IgD-negative memory B cell (primary cell): ENCODE results near the gene SND1. TPM values are rescaled to one million over a fixed set of nuclear protein-coding genes. Genes with fewer than 3 reads are reported as not detected.

ENCODE experiments used
- H3K27ac Mint-ChIP-seq, 3 donors: one replicate each; pipeline ENCODE4 v1.8.0; 2020 to 2022; ENCODE audit warnings: mild to moderate bottlenecking in 3 of 3, mixed read lengths in 3 of 3, moderate library complexity in 1 of 3
- H3K27me3 Mint-ChIP-seq: one replicate; pipeline ENCODE4 v1.8.0; 2021; ENCODE audit warnings: mixed read lengths
- H3K36me3 Mint-ChIP-seq: one replicate; pipeline ENCODE4 v1.8.0; 2020; ENCODE audit warnings: mild to moderate bottlenecking, mixed read lengths
- H3K4me1 Mint-ChIP-seq, 3 donors: one replicate each; pipeline ENCODE4 v1.8.0; 2020 to 2022; ENCODE audit warnings: mixed read lengths in 3 of 3, mild to moderate bottlenecking in 1 of 3
- H3K4me3 Mint-ChIP-seq, 4 donors: one replicate each; pipeline ENCODE4 v1.8.0; 2020 to 2022; ENCODE audit warnings: mild to moderate bottlenecking in 4 of 4, mixed read lengths in 4 of 4, moderate library complexity in 3 of 4
- H3K9me3 Mint-ChIP-seq, 3 donors: one replicate each; pipeline ENCODE4 v1.8.0; 2020 to 2021; ENCODE audit warnings: mixed read lengths in 3 of 3, mild to moderate bottlenecking in 1 of 3
- polyA plus RNA-seq: library from polyadenylated mRNA; unstranded; fragments of 300-500 nt; fragmentation: Illumina TruSeq; gene quantifications from one replicate; pipeline ENCODE4 v1.2.3, GENCODE V29; 2021

Gene SND1
- polyA plus RNA-seq, 1 donor from 2014 or later: 138 TPM

DNA sequence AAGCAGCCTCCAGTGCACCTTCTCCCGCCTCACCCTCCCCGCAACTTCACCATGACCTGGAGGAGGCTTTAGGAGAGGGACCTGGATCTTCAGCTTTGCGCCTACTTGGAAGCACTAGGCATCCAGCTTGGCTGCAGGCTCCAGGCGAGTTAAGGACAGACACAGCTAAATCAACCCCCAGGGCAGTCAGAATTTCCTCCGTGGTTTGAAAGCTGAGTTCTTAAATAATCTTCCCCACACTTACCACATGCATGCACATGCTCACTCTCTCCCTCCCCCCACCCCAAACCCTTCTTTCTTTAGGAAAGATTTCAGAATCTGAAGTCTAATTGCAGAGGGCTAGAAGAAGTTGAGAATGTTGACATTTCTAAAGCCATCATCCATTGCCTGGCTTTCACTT lies 416.0 kb downstream of the SND1 start:
- no peaks in the 10 kb centered on the region for H3K9me3 Mint-ChIP-seq
- H3K4me3 Mint-ChIP-seq: no peak overlapping the region

DNA sequence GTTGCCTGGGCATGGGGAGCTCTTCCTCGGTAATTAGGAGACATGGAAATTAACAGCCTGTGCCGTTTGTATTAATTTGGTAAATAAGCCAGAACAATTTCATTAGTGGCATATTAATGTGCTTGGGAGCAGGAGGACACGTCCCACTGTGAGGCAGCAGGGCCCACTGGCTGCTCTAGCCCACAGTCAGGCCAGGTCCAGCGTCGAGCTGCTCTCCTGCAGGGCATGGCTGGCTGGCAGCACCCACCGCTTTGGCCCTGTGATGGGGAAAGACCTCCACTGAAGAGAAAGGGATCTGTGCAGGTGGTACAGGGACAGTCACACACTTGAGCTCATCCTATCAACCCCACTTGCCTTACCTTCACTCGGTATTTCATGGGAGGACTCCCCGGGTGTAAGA lies 416.8 kb downstream of the SND1 start:
- no peaks in the 10 kb centered on the region for H3K27me3 Mint-ChIP-seq
- H3K4me3 Mint-ChIP-seq: no peak overlapping the region
- H3K27ac Mint-ChIP-seq: no peak overlapping the region
- H3K4me1 Mint-ChIP-seq: peaks cover 0 to 5% (median 3%) of the 10 kb centered on the region in 3 donors
- H3K9me3 Mint-ChIP-seq: no peaks in the 10 kb centered on the region
- H3K36me3 Mint-ChIP-seq: peaks cover 3% of the 10 kb centered on the region

More for the DNA sequence above, 416.0 kb downstream of the SND1 start:
- Mint-ChIP-seq H3K4me1 (peaks cover 0 to 6% (median 5%) of the 10 kb centered on the region in 3 donors), H3K36me3 (peaks cover 3% of the 10 kb centered on the region), H3K27ac (no peak overlapping the region), H3K27me3 (no peaks in the 10 kb centered on the region)

DNA sequence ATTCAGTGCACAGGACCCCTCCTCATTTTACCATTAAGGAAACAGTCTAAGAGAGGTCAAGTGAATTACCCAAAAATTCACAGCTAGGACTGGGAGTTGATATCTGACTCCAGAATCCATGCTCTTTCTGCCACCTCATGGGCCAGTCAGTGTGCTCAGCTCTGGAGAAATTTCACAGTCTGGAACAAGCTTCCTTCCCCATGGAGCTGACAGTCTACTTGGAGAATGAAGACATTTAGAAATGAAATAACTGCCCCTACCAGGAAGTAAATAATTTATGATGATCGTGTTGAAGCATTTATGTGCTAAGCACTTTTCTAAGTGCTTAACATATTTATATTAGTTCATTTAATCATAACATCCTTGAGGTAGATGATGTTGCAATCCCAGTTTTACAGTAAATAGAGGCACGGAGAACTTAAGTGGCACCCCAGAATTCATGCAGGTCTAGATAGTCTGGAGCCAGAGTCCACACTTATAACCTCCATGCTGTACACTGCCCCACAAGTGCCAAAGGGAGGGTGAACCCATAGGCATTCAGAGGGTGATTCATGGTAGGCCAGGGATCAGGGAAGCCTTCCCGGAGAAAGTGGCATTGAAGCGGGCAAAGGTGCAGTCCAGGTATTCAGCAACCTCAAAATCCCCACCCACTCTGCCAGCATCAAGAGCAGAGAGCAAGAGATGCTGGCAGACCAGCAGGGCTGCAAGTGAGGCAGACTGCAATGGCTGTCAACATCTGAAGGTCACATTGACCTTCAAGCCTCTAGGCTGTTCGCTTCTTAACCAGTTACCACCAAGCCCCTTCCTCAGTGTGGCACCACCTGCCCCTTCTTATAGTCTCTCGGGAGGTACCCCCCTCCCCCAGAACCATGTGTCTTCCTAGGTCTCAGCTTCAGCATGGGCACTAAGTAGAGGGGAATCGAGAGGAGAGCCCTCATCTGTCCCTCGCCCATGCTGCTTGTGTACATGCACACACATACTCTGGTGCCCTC lies 417.7 kb downstream of the SND1 start:
- peaks cover 0 to 3% (median 3%) of the 10 kb centered on the region in 3 donors for H3K4me1 Mint-ChIP-seq

DNA sequence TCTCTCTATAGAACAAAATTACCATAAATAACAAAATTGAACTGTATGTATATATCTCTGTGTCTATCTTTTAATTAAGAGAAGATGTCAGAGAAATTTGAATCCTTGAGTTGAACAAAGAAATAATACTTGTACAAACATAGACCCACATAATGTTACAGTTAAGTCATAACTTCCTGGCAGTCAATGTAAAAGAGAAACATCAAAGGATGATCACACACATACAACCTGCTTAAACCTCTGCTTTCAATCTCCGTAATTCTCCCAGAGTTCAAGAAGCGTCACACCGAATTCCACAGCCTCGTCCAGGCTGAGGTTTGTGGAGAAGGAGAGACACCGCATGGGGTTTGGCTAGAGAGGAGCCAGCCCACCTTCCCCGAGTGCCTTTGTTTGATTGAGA lies 419.4 kb downstream of the SND1 start:
- H3K4me1 Mint-ChIP-seq: peaks cover 0 to 3% (median 2%) of the 10 kb centered on the region in 3 donors
- H3K4me3 Mint-ChIP-seq: no peak overlapping the region
- no peaks in the 10 kb centered on the region for H3K36me3 Mint-ChIP-seq
- peak overlapping the region in 2 of 3 donors; percentile 43 to 46 for H3K27ac Mint-ChIP-seq
- H3K27me3 Mint-ChIP-seq: no peaks in the 10 kb centered on the region
- no peaks in the 10 kb centered on the region for H3K9me3 Mint-ChIP-seq

More for the DNA sequence above, 417.7 kb downstream of the SND1 start:
- peaks cover 3% of the 10 kb centered on the region for H3K36me3 Mint-ChIP-seq
- no peaks in the 10 kb centered on the region for H3K9me3 Mint-ChIP-seq
- no peak overlapping the region for H3K4me3 Mint-ChIP-seq
- H3K27ac Mint-ChIP-seq: no peak overlapping the region
- no peaks in the 10 kb centered on the region for H3K27me3 Mint-ChIP-seq

DNA sequence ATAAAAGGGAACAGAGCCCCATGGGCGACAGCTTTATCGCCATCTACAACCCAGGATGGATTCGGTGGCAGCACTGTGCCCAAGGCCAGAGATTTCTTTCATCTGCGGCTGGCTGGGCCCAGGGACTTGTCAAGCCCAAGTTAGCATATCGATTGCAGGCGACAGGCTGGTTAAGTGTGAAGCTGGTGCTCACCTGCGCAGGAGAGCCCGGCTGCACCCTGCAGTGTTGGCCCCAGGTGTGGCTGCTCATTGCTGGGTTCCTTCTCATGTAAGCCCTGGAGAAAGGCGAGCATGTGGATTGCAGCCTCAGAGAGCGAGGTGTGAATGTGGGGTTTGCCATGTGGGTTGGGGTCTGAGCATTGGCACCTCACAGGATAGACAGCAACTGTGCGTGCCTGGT lies 419.8 kb downstream of the SND1 start:
- H3K4me3 Mint-ChIP-seq: no peak overlapping the region
- H3K27me3 Mint-ChIP-seq: no peaks in the 10 kb centered on the region
- H3K27ac Mint-ChIP-seq: peak overlapping the region in 1 of 3 donors; percentile 43
- no peaks in the 10 kb centered on the region for H3K9me3 Mint-ChIP-seq
- no peaks in the 10 kb centered on the region for H3K36me3 Mint-ChIP-seq
- peaks cover 0 to 3% (median 2%) of the 10 kb centered on the region in 3 donors for H3K4me1 Mint-ChIP-seq

DNA sequence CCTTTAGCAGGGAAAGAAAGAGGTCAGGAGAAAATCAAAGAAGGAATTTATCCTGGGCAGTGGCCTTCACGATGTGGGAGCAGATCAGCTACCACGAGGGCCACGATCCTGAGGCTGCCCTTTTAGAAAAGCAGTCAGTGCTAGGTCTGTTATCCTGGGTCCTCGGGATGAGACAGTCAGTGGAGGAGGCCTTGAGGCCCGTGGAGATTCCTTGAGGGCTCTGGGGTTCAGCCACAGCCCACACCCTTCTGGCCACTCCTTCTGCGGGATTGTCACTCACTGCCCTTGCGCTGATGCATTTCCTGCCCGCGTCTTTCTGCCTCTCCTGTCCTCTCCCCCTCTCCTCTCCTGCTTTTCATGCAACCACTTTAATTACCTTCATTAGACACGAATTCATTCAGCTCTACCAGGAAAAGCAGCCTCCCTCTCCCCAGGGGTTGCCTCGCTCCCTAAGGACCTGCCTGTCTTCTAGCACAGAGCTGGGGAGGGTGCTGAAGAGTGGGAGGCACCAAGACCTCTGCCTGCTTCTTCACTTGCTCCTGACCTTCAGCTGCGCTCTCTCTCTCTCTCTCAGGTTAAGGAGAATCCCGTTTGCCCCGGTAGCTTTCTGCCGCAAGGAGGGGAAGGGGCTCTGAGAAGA lies 421.8 kb downstream of the SND1 start:
- no peaks in the 10 kb centered on the region for H3K9me3 Mint-ChIP-seq
- no peaks in the 10 kb centered on the region for H3K36me3 Mint-ChIP-seq
- H3K4me3 Mint-ChIP-seq: no peak overlapping the region
- H3K27me3 Mint-ChIP-seq: no peaks in the 10 kb centered on the region
- peaks cover 0 to 3% (median 2%) of the 10 kb centered on the region in 3 donors for H3K4me1 Mint-ChIP-seq
- H3K27ac Mint-ChIP-seq: no peak overlapping the region

DNA sequence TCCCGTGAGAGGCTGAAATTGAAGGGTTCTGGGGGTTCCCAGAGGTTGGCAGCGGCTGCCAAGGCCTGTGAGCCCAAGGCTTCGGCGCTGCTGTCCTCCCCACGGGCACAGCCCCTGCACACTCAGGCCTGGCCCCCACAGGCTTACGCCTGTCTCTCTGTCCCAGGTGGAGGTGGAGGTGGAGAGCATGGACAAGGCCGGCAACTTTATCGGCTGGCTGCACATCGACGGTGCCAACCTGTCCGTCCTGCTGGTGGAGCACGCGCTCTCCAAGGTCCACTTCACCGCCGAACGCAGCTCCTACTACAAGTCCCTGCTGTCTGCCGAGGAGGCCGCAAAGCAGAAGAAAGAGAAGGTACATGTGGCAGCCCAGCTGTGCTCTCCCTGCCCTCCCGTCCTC lies 422.3 kb downstream of the SND1 start:
- H3K36me3 Mint-ChIP-seq: no peaks in the 10 kb centered on the region
- H3K9me3 Mint-ChIP-seq: no peaks in the 10 kb centered on the region
- H3K4me3 Mint-ChIP-seq: no peak overlapping the region
- no peaks in the 10 kb centered on the region for H3K27me3 Mint-ChIP-seq
- H3K27ac Mint-ChIP-seq: no peak overlapping the region
- peaks cover 0 to 3% (median 2%) of the 10 kb centered on the region in 3 donors for H3K4me1 Mint-ChIP-seq

DNA sequence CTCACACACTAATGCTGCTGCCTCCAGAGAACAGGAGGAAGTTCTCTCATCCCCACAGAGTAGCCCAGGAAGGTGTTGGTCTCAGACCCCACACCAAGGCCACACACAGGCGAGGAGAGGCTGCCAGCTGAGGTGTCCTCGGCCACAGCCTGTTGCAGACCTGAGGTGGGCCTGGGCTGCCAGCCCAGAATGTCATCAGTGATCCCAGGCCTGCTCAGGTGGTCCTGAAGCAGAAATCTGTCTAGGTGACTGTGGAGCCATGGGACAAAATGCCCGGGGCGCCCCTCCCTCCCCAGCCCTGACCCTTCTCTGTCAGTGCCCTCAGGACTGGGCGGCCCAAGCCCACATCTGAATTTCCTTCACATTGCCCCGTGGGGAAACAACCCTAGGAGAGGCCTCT lies 422.7 kb downstream of the SND1 start:
- H3K27me3 Mint-ChIP-seq: no peaks in the 10 kb centered on the region
- H3K36me3 Mint-ChIP-seq: no peaks in the 10 kb centered on the region
- no peak overlapping the region for H3K4me3 Mint-ChIP-seq
- H3K9me3 Mint-ChIP-seq: no peaks in the 10 kb centered on the region
- H3K4me1 Mint-ChIP-seq: peaks cover 0 to 3% (median 2%) of the 10 kb centered on the region in 3 donors
- H3K27ac Mint-ChIP-seq: peak overlapping the region in 1 of 3 donors; percentile 23

DNA sequence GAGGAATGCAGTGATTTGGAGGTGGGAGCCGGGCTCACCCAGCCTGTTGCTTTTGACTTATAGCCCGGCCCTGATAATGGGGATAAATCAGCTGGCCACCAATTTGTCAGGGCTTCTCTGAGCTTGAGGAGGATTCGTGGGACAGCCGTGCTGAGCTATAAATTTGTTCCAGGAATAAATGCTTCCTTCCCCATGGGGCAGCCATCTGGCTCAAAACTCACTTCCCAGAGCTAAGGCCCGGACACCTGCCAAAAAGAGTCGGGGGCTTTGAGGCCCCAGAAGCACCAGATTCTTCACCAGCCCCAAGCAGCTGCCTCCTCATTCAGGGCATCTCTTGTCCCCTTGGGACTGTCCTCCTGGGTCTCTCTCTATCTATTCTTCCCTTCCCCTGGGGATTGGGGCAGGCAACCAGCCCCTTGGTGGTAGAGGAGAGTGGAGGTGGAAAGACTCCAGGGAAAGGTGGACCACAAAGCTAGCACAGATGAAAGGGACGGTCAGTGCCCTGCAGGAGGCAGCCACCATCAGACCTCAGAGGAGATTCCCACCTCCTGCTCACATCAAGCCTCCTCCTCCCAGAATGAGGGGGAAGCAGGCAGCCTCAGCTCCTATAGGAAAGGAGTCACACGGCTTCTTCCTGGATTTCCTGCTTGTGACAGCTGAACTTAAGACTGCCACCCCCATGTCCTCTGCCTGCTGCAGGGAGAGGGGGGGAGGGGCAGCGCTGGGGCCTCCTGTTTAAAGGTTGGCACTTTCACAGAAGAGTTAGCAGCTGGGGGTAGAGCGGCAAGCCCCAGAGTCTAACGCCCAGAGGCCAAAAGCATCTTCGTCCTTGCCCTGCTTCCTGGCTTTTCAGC lies 423.5 kb downstream of the SND1 start:
- H3K27ac Mint-ChIP-seq: peak overlapping the region in 1 of 3 donors; percentile 23
- H3K4me1 Mint-ChIP-seq: peaks cover 0 to 2% (median 2%) of the 10 kb centered on the region in 3 donors
- no peak overlapping the region for H3K4me3 Mint-ChIP-seq
- H3K9me3 Mint-ChIP-seq: no peaks in the 10 kb centered on the region
- H3K36me3 Mint-ChIP-seq: no peaks in the 10 kb centered on the region
- H3K27me3 Mint-ChIP-seq: no peaks in the 10 kb centered on the region

DNA sequence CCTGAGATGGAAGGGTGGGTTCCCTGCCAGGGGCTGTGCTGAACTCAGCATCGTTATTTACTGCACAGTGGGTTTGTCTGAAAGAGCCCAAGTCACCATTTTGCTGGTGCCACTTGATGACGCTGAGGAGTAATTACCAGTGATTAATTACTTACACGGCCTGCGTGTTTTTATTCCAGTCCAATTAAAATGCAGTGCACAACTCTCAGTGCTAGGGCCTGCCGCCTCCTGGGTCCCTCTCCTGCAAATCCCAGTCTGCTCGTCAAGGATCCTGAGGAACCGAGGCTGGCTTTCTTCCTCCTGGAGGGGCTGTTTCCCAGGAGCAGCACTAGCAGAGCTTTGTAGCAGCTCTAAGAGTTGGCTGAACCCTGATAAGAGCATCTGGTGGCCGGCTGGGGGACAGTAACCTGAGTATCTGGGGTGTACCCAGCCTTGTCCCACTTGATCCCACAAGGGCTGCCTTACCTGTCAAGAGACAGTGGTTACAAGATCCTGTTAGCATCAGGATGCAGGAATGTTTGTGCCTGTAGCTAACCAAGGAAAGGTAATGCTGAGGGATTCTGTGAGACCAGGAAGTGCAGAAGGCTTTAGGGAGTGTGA lies 424.3 kb downstream of the SND1 start:
- Mint-ChIP-seq H3K27ac (peak overlapping the region in 1 of 3 donors; percentile 71), H3K36me3 (no peaks in the 10 kb centered on the region), H3K27me3 (no peaks in the 10 kb centered on the region), H3K4me1 (peaks cover 0 to 2% (median 2%) of the 10 kb centered on the region in 3 donors), H3K4me3 (no peak overlapping the region), H3K9me3 (no peaks in the 10 kb centered on the region)

DNA sequence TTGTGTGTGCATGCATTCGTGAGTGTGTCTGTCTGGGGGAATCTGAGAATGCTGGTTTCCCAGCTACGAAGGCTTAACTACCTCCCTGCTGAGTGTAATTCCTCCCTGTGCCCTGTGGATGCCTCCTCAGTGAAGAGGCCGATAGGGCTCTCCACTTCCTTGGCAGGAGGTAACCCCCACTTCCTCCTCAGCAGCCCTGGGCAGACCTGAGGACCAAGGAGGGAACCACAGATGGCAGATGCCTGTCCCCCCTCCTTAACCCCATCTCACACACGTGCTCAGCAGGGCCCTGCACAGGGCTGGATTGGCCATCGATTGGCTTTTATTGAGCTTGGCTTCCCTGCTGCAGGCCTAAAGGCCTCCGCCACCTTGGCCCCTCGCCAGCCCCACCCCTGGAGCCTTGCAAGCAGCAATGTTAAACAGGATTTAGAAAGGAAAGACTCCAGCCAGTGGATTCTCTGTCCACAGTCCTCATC lies 424.8 kb downstream of the SND1 start:
- Mint-ChIP-seq H3K9me3 (no peaks in the 10 kb centered on the region), H3K4me1 (peaks cover 0 to 2% (median 0%) of the 10 kb centered on the region in 3 donors), H3K27me3 (no peaks in the 10 kb centered on the region), H3K27ac (peak overlapping the region in 1 of 3 donors; percentile 71), H3K36me3 (no peaks in the 10 kb centered on the region), H3K4me3 (no peak overlapping the region)

DNA sequence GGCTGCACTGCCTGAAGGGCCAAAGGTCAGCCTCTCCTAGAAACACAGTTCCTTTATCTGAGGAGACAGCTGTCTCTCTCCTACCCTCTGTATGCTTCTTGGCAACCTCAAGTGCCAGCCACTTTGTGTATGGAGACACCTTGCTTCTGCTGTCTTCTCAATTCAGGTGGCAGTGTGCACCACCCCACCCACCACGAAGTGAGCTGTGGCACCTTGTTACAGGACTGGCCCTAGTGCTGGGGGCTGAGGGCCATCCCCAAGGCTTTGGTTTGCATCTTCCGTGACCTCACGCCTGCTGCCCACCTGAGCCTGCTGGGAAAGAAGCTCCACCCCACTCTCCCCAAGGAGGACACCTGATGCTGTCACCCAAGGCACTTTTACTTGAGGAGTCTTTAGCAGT lies 426.3 kb downstream of the SND1 start:
- H3K27ac Mint-ChIP-seq: peak overlapping the region in 1 of 3 donors; percentile 87
- no peaks in the 10 kb centered on the region for H3K27me3 Mint-ChIP-seq
- peaks cover 0 to 2% (median 0%) of the 10 kb centered on the region in 3 donors for H3K4me1 Mint-ChIP-seq
- H3K36me3 Mint-ChIP-seq: no peaks in the 10 kb centered on the region
- no peak overlapping the region for H3K4me3 Mint-ChIP-seq
- H3K9me3 Mint-ChIP-seq: no peaks in the 10 kb centered on the region

DNA sequence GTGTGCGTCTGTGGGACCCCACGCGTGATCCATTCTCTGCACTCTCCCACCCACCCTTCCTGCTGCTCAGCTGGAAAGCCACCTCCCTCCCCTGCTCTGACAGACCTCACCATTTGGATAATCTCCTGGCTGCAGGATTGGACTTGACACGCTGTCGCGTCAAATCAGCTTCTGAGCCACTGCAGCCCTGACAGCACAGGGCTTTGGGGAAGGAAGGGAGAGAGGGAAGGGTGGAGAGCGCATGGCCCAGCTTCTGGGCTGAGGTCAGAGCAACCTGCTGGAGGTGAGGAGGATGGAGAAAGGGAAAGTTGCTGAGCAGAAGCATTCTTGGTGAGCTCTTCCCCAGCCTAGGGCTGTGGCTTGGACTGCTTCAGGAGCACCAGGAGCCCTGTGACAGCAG lies 428.2 kb downstream of the SND1 start:
- Mint-ChIP-seq H3K4me1 (peaks cover 0 to 2% (median 0%) of the 10 kb centered on the region in 3 donors), H3K9me3 (no peaks in the 10 kb centered on the region), H3K4me3 (no peak overlapping the region), H3K36me3 (no peaks in the 10 kb centered on the region), H3K27me3 (no peaks in the 10 kb centered on the region), H3K27ac (no peak overlapping the region)

DNA sequence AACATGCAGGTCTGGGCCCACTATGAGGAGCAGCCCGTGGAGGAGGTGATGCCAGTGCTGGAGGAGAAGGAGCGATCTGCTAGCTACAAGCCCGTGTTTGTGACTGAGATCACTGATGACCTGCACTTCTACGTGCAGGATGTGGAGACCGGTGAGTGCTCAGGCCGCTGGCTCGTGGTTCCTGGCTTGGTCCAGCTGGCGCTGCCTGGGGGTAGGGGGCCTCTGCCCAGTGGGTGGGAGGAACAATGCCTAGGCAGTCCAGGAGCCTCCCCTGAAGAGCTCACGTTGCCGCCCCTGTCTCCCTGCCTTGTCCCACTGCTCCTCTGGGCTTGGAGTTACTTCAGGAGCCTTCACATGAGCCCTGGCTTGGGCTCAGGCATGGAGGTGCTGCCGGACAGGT lies 429.4 kb downstream of the SND1 start:
- Mint-ChIP-seq H3K4me3 (no peak overlapping the region), H3K27me3 (no peaks in the 10 kb centered on the region), H3K36me3 (no peaks in the 10 kb centered on the region), H3K27ac (no peak overlapping the region), H3K9me3 (no peaks in the 10 kb centered on the region), H3K4me1 (peaks cover 0 to 2% (median 0%) of the 10 kb centered on the region in 3 donors)
